HT1080 (cell line): ENCODE data around the gene ZNF311. TPM values are rescaled to one million over a fixed set of nuclear protein-coding genes. Genes with fewer than 3 reads are reported as not detected.
"Not testable (repeated sequence)": the region's sequence is repeated elsewhere in the genome, so short reads cannot be mapped to it uniquely, and the experiment has no call there.

Source experiments
- DNase-seq: peaks from one replicate; pipeline ENCODE4 v3.0.0-alpha.2; 2015; ENCODE audit warnings: low read depth
- total RNA-seq: library from RNA; depleted of rRNA; stranded (reverse); fragments of >200 nt; shearing (Covaris generic); gene quantifications from 2 replicates; pipeline ENCODE4 v1.2.3, GENCODE V29; 2014

The ZNF311 gene
- total RNA-seq, 1 experiment from 2014 or later, result 0.51 TPM

- no peak for DNase-seq
These were observed 21.3 kb downstream of the ZNF311 start for GRCh38 chr6:28983838-28984237.

DNA sequence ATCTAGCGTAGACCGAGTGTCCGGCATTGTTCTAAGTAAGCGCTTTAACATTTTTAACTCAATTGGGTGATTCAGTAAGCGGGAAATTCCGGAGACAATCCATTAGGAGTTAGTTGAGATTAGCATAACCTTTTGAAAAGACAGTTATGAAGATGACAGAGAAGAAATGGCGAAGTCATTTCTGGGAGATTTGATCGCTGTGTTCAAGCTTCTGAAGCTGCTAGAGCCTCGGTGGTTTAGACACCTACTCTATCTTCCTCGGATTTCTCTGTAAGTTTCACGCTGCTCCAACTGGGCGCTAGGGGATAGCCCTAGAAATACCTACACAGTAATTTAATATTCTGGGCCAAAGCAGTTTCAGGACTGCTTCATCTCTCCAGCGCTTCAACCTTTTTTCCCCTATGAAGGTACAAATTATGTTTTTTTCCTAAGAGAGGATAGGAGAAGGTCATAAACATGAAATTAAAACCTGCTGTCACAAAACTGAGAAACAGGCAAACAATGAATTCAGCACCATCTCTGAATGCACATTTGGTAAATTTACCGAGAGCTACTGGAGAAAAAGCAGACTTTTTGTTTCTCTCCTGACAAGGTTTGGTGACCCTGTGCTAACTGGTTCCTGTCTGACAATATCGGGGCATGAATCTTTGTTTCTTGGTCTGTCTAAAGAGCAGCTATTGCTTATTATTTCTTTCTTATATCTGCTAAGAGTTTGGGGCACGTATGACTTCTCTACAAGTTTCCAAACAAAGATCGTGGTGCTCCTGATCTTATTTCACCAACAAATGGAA is 22.4 kb downstream of the ZNF311 start:
- peak; percentile 68 for DNase-seq

GRCh38 chr6:28981833-28982475 is 23.2 kb downstream of the ZNF311 start:
- DNase-seq, result peak; percentile 84

- peak; percentile 61 for DNase-seq
These were observed 23.7 kb downstream of the ZNF311 start for GRCh38 chr6:28981431-28981832.

GRCh38 chr6:28980852-28981430 is 24.2 kb downstream of the ZNF311 start:
- peak; percentile 86 for DNase-seq

- no peak for DNase-seq
These were observed 24.8 kb downstream of the ZNF311 start for GRCh38 chr6:28980137-28980851.

DNA sequence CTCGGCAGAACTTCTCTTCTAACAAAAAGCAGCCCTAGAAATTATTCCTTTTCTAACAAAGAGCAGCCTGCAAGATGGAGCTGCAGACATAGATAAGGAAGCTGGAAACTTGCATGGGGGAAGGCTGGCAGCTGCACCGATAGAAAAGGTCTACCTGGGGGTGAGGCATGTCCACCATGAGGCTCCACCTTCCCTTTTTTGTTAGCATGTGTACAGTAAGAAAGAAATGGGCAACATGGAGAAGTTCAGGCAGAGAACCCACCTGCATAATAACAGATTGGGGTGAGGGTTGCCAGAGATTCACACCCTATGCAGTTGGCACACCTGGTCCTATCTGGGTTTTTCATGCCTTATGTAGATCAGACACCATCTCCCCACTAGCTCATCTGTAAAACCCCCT is 25.4 kb downstream of the ZNF311 start:
- DNase-seq, result no peak

- DNase-seq, result no peak
These were observed 26.1 kb downstream of the ZNF311 start for GRCh38 chr6:28978959-28979561.

GRCh38 chr6:28978133-28978491 is 27.0 kb downstream of the ZNF311 start:
- no peak for DNase-seq

GRCh38 chr6:28977341-28978132 is 27.6 kb downstream of the ZNF311 start:
- peak; percentile 65 for DNase-seq

DNA sequence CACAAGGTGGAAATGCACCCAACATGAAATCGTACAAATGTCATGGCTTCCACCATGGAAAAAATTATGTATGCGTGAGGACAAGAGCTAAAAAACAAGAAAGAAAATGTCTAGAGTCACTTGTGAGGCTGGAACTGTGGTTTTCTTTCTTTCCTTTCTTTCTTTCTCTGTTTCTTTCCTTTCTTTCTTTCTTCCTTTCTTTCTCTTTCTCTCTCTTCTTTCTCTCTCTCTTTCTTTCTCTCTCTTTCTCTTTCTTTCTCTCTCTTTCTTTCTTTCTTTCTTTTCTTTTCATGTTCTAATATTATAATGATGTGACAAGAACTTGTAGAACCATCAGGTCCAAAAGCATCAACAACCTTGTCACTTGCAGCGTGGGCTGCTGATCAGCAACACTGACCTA is 28.4 kb downstream of the ZNF311 start:
- no peak for DNase-seq

- DNase-seq, result no peak
These were observed 30.6 kb downstream of the ZNF311 start for GRCh38 chr6:28974505-28974904.

DNA sequence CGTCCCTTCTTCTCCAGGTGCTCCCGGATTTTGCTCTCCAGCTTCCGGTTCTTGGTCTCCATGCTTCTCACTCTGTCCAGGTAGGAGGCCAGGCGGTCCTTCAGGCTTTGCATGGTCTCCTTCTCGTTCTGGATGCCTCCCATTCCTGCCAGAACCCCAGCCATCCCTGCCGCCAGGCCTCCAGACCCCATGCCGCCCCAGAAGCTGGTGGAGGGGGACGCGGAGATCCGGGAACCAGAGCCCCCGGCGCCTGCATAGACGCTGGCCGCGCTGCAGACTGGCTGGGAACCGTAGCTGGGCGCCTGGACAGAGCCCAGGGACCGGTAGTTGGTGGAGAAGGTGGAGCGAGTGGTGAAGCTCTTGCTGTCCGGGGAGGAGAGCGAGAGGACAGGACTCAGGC is 35.1 kb downstream of the ZNF311 start:
- DNase-seq, result not testable (repeated sequence)

GRCh38 chr6:28969129-28969528 is 36.0 kb downstream of the ZNF311 start:
- DNase-seq, result no peak

GRCh38 chr6:28968476-28968875 is 36.6 kb downstream of the ZNF311 start:
- DNase-seq, result no peak

GRCh38 chr6:28965706-28966105 is 39.4 kb downstream of the ZNF311 start:
- no peak for DNase-seq

DNA sequence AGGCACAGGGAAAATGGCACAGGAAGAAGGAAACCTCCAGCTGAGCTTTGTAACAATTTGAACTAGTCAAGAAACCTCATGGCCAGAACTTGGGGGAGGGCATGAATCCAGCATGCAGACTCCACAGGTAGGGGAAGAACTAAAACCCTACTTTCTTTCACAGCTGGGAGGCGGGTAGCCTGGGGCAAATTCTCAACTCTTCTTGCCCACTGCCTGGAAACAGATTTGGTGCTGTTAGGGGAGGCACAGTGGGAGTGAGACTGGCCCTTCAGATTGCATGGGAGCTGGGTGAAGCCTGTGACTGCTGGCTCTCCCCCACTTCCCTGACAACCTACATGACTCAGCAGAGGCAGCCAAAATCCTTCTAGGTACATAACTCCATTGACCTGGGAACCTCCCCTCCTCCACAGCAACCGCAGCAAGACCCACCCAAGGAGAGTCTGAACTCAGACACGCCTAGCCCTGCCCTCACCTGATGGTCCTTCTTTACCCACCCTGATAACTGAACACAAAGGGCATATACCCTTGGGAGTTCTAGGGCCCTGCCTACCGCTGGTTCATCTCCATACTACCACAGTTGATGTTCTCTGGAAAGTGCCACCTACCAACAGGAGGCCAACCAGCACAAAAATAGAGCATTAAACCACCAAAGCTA is 44.1 kb downstream of the ZNF311 start:
- no peak for DNase-seq

DNA sequence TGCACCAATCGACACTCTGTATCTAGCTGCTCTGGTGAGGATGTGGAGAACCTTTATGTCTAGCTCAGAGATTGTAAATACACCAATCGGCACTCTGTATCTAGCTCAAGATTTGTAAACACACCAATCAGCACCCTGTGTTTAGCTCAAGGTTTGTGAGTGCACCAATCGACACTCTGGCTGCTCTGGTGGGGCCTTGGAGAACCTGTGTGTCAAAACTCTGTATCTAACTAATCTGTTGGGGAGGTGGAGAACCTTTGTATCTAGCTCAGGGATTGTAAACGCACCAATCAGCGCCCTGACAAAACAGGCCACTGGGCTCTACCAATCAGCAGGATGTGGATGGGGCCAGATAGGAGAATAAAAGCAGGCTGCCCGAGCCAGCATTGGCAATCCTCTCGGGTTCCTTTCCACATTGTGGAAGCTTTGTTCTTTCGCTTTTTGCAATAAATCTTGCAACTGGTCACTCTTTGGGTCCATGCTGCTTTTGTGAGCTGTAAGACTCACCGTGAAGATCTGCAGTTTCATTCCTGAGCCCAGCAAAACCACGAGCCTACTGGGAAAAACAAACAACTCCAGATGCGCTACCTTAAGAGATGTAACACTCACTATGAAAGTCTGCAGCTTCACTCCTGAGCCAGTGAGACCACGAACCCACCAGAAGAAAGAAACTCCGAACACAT is 46.4 kb downstream of the ZNF311 start:
- DNase-seq, result peak; percentile 69

DNA sequence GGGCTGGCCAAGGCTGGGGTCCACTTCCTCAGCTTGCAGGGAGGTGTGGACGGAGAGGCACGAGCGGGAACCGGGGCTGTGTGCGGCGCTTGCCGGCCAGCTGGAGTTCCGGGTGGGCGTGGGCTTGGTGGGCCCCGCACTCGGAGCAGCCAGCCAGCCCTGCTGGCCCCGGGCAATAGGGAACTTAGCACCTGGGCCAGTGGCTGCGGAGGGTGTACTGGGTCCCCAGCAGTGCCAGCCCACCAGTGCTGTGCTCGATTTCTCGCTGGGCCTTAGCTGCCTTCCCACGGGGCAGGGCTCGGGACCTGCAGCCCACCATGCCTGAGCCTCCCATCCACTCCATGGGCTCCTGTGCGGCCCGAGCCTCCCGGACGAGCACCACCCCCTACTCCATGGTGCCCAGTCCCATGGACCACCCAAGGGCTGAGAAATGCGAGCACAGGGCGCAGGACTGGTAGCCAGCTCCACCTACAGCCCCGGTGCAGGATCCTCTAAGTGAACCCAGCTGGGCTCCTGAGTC is 47.3 kb downstream of the ZNF311 start:
- DNase-seq, result peak; percentile 33
